HG03066 (cell line): ENCODE data around the gene MAPK10.
A peak's percentile ranks its signal among the peaks of the same experiment; 100 is the strongest.

Experiments
- ATAC-seq: cut with Tn5 transposase; IDR thresholded peaks from one replicate; pipeline ENCODE4 v1.9.1; 2021; ENCODE audit warnings: low read depth; ENCODE audit not compliant: unreplicated experiment

The MAPK10 gene

GRCh38 chr4:86280246-86280645 is 79.6 kb downstream of the MAPK10 start:
- no peak for ATAC-seq

- ATAC-seq, result no peak
Measured at GRCh38 chr4:86279293-86279960, 80.4 kb downstream of the MAPK10 start.

GRCh38 chr4:86278126-86278525 is 81.7 kb downstream of the MAPK10 start:
- ATAC-seq, result no peak

- no peak for ATAC-seq
Measured at GRCh38 chr4:86274642-86275041, 85.2 kb downstream of the MAPK10 start.

- no peak for ATAC-seq
Measured at GRCh38 chr4:86272669-86273068, 87.2 kb downstream of the MAPK10 start.

- ATAC-seq, result no peak
Measured at GRCh38 chr4:86271057-86271456, 88.8 kb downstream of the MAPK10 start.

GRCh38 chr4:86269354-86269753 is 90.5 kb downstream of the MAPK10 start:
- ATAC-seq, result no peak

GRCh38 chr4:86264241-86264640 is 95.6 kb downstream of the MAPK10 start:
- ATAC-seq, result no peak

- no peak for ATAC-seq
Measured at GRCh38 chr4:86261636-86262035, 98.2 kb downstream of the MAPK10 start.

- ATAC-seq, result no peak
Measured at GRCh38 chr4:86256086-86256485, 103.8 kb downstream of the MAPK10 start.

- ATAC-seq, result no peak
Measured at GRCh38 chr4:86250619-86251018, 109.2 kb downstream of the MAPK10 start.

GRCh38 chr4:86250006-86250405 is 109.8 kb downstream of the MAPK10 start:
- no peak for ATAC-seq

GRCh38 chr4:86249074-86249473 is 110.8 kb downstream of the MAPK10 start:
- ATAC-seq, result no peak

GRCh38 chr4:86247906-86248305 is 111.9 kb downstream of the MAPK10 start:
- no peak for ATAC-seq

- no peak for ATAC-seq
Measured at GRCh38 chr4:86247320-86247719, 112.5 kb downstream of the MAPK10 start.

GRCh38 chr4:86243750-86244149 is 116.1 kb downstream of the MAPK10 start:
- no peak for ATAC-seq

GRCh38 chr4:86242677-86243076 is 117.2 kb downstream of the MAPK10 start:
- ATAC-seq, result no peak

- ATAC-seq, result no peak
Measured at GRCh38 chr4:86235549-86235948, 124.3 kb downstream of the MAPK10 start.

GRCh38 chr4:86233681-86234080 is 126.2 kb downstream of the MAPK10 start:
- no peak for ATAC-seq

GRCh38 chr4:86233090-86233489 is 126.8 kb downstream of the MAPK10 start:
- no peak for ATAC-seq

- ATAC-seq, result peak; percentile 66
Measured at GRCh38 chr4:86223472-86223871, 136.4 kb downstream of the MAPK10 start.

GRCh38 chr4:86221002-86221401 is 138.9 kb downstream of the MAPK10 start:
- no peak for ATAC-seq

- ATAC-seq, result no peak
Measured at GRCh38 chr4:86220121-86220520, 139.7 kb downstream of the MAPK10 start.
